ENCODE results near the gene SGCA. TPM values are rescaled to one million over a fixed set of nuclear protein-coding genes. Genes with fewer than 3 reads are reported as not detected.
A peak's percentile ranks its signal among the peaks of the same experiment; 100 is the strongest.

The SGCA gene
- total and polyA plus RNA-seq, 2 of the 8 experiments (the other 6 are each of a cell fraction or from before 2014, with no cell fraction given): 0.12 TPM; not detected in 1

GRCh38 chr17:50200457-50201275 is 34.9 kb downstream of the SGCA start:
- H2BK20ac ChIP-seq (ENCODE audit: low read length): no peak overlapping the region
- H2BK12ac ChIP-seq (ENCODE audit: low read depth, low read length): no peak overlapping the region
- no peak overlapping the region for H2BK120ac ChIP-seq (replicated peaks; ENCODE audit: low read depth, low read length)
- ChIA-PET POLR2A (ENCODE audit: partially characterized antibody) (interaction anchor here (0.8 to 4.5 kb wide), 14 partner anchors 10 to 161 kb away, joined by 3 to 22 read pairs (median 6); partner anchors contain the start of gene TMEM92), CTCF (ENCODE audit: partially characterized antibody) (interaction anchor here (0.6 to 24.4 kb wide), 59 partner anchors 10 to 995 kb away, joined by 3 to 1349 read pairs (median 4); partner anchors contain the start of genes LRRC59, PDK2, SGCA and TMEM92)
- no peaks in the 10 kb centered on the region for H3K79me1 ChIP-seq (ENCODE audit: low read depth, low read length)
- no peak overlapping the region for H3K4ac ChIP-seq (replicated peaks; ENCODE audit: insufficient read length, low read depth, low read length)
- H3K79me2 ChIP-seq (ENCODE audit: control insufficient read depth in 1 of 2, insufficient read depth in 2 of 2, low read length in 2 of 2): no peaks in the 10 kb centered on the region
- H3K18ac ChIP-seq (ENCODE audit: extremely low read depth, low read length): 0 out of 2 replicates have a peak overlapping the region, but pooled peaks have one; percentile 60
- 2% methylated on average over 34 of the region's 55 CpGs; no CpG with 5 or more reads in 1 of the 2 experiments for whole genome bisulfite sequencing, 2 experiments (ENCODE audit: extremely low coverage in 1 of 2, insufficient coverage in 1 of 2, insufficient read length in 1 of 2, insufficient replicate concordance in 2 of 2, low coverage in 1 of 2, low lambda C conversion rate in 2 of 2, missing lambda C conversion rate in 1 of 2)
- no peak overlapping the region for H2BK5ac ChIP-seq (ENCODE audit: low read depth, low read length)
- H3K9ac ChIP-seq (replicated peaks in 1 of 4; ENCODE audit: extremely low read depth in 1 of 4, low read depth in 3 of 4, low read length in 3 of 4): no peak overlapping the region; a peak in 1 of 7 replicates
- H2AK5ac ChIP-seq (ENCODE audit: low read depth, low read length): no peak overlapping the region
- H3K27me3 ChIP-seq (replicated peaks in 1 of 4; ENCODE audit: control insufficient read depth in 3 of 4, extremely low read depth in 1 of 4, insufficient read depth in 3 of 4, low read length in 3 of 4): peaks cover 0 to 29% (median 14%) of the 10 kb centered on the region in 4 experiments; a peak in 5 of 7 replicates
- H3K14ac ChIP-seq (ENCODE audit: insufficient read length): no peak overlapping the region
- H4K8ac ChIP-seq (ENCODE audit: extremely low read depth, insufficient read depth, low read length): no peak overlapping the region; the same call in 1 of the 2 replicates
- peak overlapping the region; percentile 41 for H4K5ac ChIP-seq (ENCODE audit: insufficient read length, low read depth, low read length)
- no peak overlapping the region for H2AFZ ChIP-seq (ENCODE audit: low read length)
- H3K36me3 ChIP-seq (ENCODE audit: control insufficient read depth in 2 of 4, insufficient read depth in 4 of 4, low read length in 3 of 4): peaks cover 9 to 27% (median 16%) of the 10 kb centered on the region in 4 experiments
- H3K4me3 ChIP-seq (ENCODE audit: extremely low read depth in 1 of 4, insufficient read depth in 2 of 4, low read depth in 3 of 4, low read length in 4 of 4): peak overlapping the region; percentile 49 to 72 (median 60)
- FAIRE-seq: no peak
- no peak overlapping the region for H3K23ac ChIP-seq (ENCODE audit: insufficient read length)
- H3K56ac ChIP-seq (replicated peaks; ENCODE audit: insufficient read length, low read depth, low read length): peak overlapping the region; percentile 34
- 0 out of 2 replicates have a peak overlapping the region, but pooled peaks have one; percentile 46 for H2BK15ac ChIP-seq (ENCODE audit: low read length)
- H4K20me1 ChIP-seq (replicated peaks in 1 of 2; ENCODE audit: control insufficient read depth in 1 of 2, insufficient read depth in 2 of 2, low read length in 2 of 2): peaks cover 0 to 4% of the 10 kb centered on the region in 2 experiments
- DNase-seq (ENCODE audit: low read depth in 1 of 2, low spot score in 2 of 2): peak; percentile 84 to 96
- peaks cover 11% of the 10 kb centered on the region; the same call in 1 of the 2 replicates for H3K23me2 ChIP-seq (ENCODE audit: low read depth, low read length)
- no peak overlapping the region for H3K27ac ChIP-seq (ENCODE audit: low read depth, low read length)
- no peaks in the 10 kb centered on the region for H3K9me3 ChIP-seq (ENCODE audit: insufficient read depth in 2 of 2, low read depth in 1 of 2, low read length in 1 of 2)
- peak overlapping the region; percentile 64 to 88 for H3K4me2 ChIP-seq (ENCODE audit: insufficient read depth in 1 of 2, low read depth in 2 of 2, low read length in 2 of 2)
- H3K4me1 ChIP-seq (replicated peaks in 1 of 4; ENCODE audit: control insufficient read depth in 3 of 4, insufficient read depth in 4 of 4, low read length in 3 of 4): peaks cover 0 to 5% (median 1%) of the 10 kb centered on the region in 4 experiments; a peak in 5 of 7 replicates
- peak overlapping the region; percentile 36 for H4K91ac ChIP-seq (replicated peaks; ENCODE audit: insufficient read length, low read length)
- TF ChIP-seq FOSL1 (IDR thresholded peaks at IDR 0.05; ENCODE audit: insufficient read depth, low read depth, low read length): no peak
- 0 out of 2 replicates have a peak, but pooled peaks have one; percentile 15 for TF ChIP-seq SP4 (IDR thresholded peaks at IDR 0.05; ENCODE audit: low read length)
- TF ChIP-seq RBBP5 (IDR thresholded peaks at IDR 0.05; ENCODE audit: borderline replicate concordance, low read depth, low read length): 0 out of 2 replicates have a peak, but pooled peaks have one; percentile 11
- peak; percentile 89 to 90 for TF ChIP-seq RAD21 (IDR thresholded peaks at IDR 0.05 in 1 of 2, conservative IDR thresholded peaks at IDR 0.05 in 1 of 2; ENCODE audit: low read depth in 2 of 2, low read length in 2 of 2)
- TF ChIP-seq, protein P1, sequence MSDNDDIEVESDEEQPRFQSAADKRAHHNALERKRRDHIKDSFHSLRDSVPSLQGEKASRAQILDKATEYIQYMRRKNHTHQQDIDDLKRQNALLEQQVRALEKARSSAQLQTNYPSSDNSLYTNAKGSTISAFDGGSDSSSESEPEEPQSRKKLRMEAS (IDR thresholded peaks at IDR 0.05): 0 out of 2 replicates have a peak, but pooled peaks have one; percentile 29
- no peak for TF ChIP-seq BCL11A (IDR thresholded peaks at IDR 0.05; ENCODE audit: low read depth in 2 of 2, low read length in 2 of 2)
- 0 out of 2 replicates have a peak, but pooled peaks have one; percentile 8 for TF ChIP-seq CREB1 (IDR thresholded peaks at IDR 0.05)
- peak; percentile 42 for TF ChIP-seq SAP30 (IDR thresholded peaks at IDR 0.05; ENCODE audit: insufficient read depth, insufficient replicate concordance, low read length)
- peak; percentile 95 for TF ChIP-seq EGR1 (IDR thresholded peaks at IDR 0.05; ENCODE audit: borderline replicate concordance, low read depth, low read length)
- no peak for TF ChIP-seq EZH2 (IDR thresholded peaks at IDR 0.05; ENCODE audit: low read depth, low read length, severe bottlenecking)
